Effector memory CD4-positive, alpha-beta T cell (primary cell): ENCODE results near the gene MYO7A.

ENCODE experiments used
- DNase-seq, 3 donors: peaks; one replicate each; pipeline ENCODE4 v3.0.0-alpha.2; 2020
- H3K27ac ChIP-seq: 2 replicates; pipeline ENCODE4 v1.7.0; 2013; ENCODE audit warnings: mild to moderate bottlenecking, low read length, moderate library complexity; ENCODE audit not compliant: insufficient read depth, poor library complexity, severe bottlenecking
- H3K27me3 ChIP-seq: replicated peaks from 2 replicates; pipeline ENCODE4 v1.7.0; 2013; ENCODE audit warnings: mild to moderate bottlenecking, low read length; ENCODE audit not compliant: insufficient read depth, control insufficient read depth, poor library complexity, severe bottlenecking
- H3K36me3 ChIP-seq: 2 replicates; pipeline ENCODE4 v1.7.0; 2013; ENCODE audit warnings: mild to moderate bottlenecking, low read length, moderate library complexity; ENCODE audit not compliant: control insufficient read depth, insufficient read depth
- H3K4me1 ChIP-seq: 2 replicates; pipeline ENCODE4 v1.7.0; 2013; ENCODE audit warnings: low read length, mild to moderate bottlenecking; ENCODE audit not compliant: control insufficient read depth, insufficient read depth, poor library complexity, severe bottlenecking
- H3K4me3 ChIP-seq: 2 replicates; pipeline ENCODE4 v1.7.0; 2013; ENCODE audit warnings: low read length, low read depth, mild to moderate bottlenecking; ENCODE audit not compliant: insufficient read depth, poor library complexity, severe bottlenecking
- H3K9me3 ChIP-seq: 2 replicates; pipeline ENCODE4 v1.7.0; 2013; ENCODE audit warnings: mild to moderate bottlenecking, low read length, moderate library complexity; ENCODE audit not compliant: control insufficient read depth

MYO7A gene

DNA sequence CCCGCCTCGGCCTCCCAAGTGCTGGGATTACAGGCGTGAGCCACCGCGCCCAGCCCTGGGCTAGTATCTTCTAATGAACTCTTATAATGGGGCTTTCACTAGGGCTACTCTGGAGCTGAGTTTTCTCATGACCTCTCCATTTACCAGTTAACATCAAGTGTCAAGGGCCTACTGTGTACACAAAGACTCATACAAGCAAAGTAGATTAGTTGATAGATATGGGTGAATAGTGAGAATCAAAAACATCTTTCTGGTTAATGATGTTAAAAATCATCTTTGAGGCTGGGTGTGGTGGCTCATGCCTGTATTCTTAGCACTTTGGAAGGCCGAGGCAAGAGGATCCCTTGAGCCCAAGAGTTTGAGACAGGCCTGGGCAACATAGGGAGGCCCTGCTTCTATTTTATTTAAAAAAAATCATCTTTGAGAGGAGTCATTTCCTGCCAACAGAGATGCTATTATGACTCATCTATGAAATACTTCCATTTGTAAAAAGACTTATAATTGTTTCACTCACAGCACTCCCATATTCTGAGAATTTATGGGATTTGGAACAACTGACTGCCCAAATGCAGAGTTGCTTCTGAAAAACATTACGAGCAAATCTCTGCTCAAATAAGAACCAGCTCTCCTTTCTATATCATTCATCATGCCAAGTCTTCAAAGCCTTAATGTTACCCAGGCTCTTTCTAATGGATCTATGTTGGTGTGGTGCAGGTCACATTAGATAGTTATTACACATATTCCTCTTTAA, 116.4 kb downstream of the MYO7A start:
- Histone ChIP-seq H3K9me3 (no peaks in the 10 kb centered on the region), H3K4me3 (no peak overlapping the region), H3K27ac (no peak overlapping the region), H3K4me1 (no peaks in the 10 kb centered on the region), H3K27me3 (no peaks in the 10 kb centered on the region), H3K36me3 (no peaks in the 10 kb centered on the region)
- no peak for DNase-seq

DNA sequence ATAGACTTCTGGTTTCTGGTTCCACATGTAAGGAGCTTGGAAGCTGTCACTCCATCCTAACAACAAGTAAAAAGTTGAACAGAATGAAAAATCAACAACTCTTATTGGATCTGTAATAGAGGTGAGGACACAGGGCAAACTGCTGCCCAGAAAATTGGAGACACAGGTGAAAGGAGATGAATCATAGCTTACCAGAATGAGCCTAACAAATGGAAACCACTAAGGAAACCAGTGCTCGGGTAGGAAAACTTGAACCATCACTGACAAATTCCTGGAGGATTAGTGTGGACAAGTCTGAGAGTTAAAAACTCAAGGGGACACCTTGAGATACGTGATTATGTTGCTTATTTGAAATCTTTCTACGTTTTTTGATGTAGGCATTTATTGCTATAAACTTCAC, 121.4 kb downstream of the MYO7A start:
- no peaks in the 10 kb centered on the region for H3K27me3 ChIP-seq
- no peaks in the 10 kb centered on the region for H3K36me3 ChIP-seq
- no peak overlapping the region for H3K27ac ChIP-seq
- DNase-seq: no peak
- H3K4me1 ChIP-seq: no peaks in the 10 kb centered on the region
- H3K9me3 ChIP-seq: peaks cover 2% of the 10 kb centered on the region
- H3K4me3 ChIP-seq: no peak overlapping the region

DNA sequence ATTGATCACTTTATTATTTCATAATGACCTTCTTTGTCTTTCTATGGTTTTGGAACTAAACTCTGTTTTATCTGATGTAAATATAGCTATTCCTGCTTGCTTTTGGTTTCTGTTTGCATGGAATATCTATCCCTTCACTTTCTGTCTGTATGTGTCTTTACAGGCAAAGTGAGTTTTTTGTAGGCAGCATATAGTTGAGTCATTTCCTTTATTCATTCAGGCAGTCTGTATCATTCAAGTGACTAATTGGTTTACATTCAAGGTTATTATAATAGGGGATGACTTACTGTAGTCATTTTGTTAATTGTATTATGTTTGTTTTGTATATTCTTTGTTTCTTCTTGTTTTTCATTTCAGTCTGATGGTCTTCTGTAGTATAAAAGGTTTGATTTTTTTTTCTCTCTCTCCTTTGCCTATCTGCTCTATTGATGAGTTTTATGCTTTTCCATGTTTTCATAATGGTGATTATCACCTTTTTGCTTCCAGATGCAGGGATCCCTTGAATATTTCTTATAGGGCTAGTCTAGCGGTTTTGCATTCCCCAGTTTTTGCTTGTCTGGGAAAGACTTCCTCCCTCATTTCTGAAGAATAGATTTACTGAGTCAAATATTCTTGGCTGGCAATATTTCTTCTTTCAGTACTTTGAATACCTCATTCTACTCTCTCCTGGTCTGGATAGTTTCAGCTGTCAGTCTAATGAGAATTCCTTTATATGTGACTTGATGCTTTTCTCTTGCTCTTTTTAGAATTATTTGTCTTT, 123.0 kb downstream of the MYO7A start:
- Histone ChIP-seq H3K27ac (no peak overlapping the region), H3K4me3 (no peak overlapping the region), H3K36me3 (no peaks in the 10 kb centered on the region), H3K27me3 (no peaks in the 10 kb centered on the region), H3K9me3 (peaks cover 2% of the 10 kb centered on the region), H3K4me1 (no peaks in the 10 kb centered on the region)
- DNase-seq: no peak

GRCh38 chr11:77252555-77253270, 124.7 kb downstream of the MYO7A start:
- H3K27me3 ChIP-seq: no peaks in the 10 kb centered on the region
- H3K36me3 ChIP-seq: no peaks in the 10 kb centered on the region
- no peak overlapping the region for H3K4me3 ChIP-seq
- no peak for DNase-seq
- peaks cover 2% of the 10 kb centered on the region for H3K9me3 ChIP-seq
- H3K27ac ChIP-seq: no peak overlapping the region
- no peaks in the 10 kb centered on the region for H3K4me1 ChIP-seq

DNA sequence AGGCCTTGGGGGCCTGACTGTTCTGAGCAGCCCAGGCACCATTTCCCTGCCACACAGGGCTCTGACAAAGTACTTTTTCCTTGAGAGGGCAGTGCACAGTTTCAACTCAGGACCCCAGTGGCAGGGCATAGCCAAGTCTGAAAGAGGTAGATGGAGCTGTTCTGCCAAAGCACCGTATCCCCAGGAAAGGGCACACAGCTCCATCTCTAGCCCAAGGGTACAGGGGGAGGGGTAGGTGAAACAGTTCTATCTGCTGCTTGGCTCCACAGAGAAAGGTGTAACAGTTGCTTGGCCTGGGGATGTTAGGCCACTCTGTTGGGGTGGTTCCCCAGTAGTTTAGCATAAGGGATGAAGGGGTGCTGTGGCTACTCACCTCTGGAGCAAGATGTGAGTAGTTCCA, 125.6 kb downstream of the MYO7A start:
- DNase-seq: no peak
- no peaks in the 10 kb centered on the region for H3K27me3 ChIP-seq
- H3K4me3 ChIP-seq: no peak overlapping the region
- H3K36me3 ChIP-seq: no peaks in the 10 kb centered on the region
- H3K4me1 ChIP-seq: no peaks in the 10 kb centered on the region
- no peak overlapping the region for H3K27ac ChIP-seq
- H3K9me3 ChIP-seq: peaks cover 2% of the 10 kb centered on the region

DNA sequence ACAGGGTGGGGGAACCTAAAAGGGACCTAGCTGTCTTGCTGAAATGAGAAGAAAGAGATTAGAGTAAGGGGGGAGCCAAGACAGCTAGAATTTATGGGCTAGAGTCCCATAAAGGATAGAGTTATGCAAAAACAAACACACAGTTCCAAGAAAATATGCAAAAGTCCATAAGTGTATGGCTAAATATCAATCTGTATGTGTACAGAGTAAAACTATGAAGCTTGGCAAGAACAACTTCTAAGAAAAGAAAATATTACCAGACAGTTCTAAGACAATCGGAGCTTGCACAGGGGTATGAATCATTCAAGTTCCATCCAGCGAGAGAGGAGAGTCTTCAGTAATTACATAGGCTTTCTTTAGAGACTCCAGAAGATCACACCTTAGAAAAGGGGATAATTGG, 131.6 kb downstream of the MYO7A start:
- Histone ChIP-seq H3K27me3 (peaks cover 3% of the 10 kb centered on the region), H3K9me3 (no peaks in the 10 kb centered on the region), H3K4me3 (no peak overlapping the region), H3K27ac (no peak overlapping the region), H3K4me1 (no peaks in the 10 kb centered on the region), H3K36me3 (no peaks in the 10 kb centered on the region)
- DNase-seq: no peak

DNA sequence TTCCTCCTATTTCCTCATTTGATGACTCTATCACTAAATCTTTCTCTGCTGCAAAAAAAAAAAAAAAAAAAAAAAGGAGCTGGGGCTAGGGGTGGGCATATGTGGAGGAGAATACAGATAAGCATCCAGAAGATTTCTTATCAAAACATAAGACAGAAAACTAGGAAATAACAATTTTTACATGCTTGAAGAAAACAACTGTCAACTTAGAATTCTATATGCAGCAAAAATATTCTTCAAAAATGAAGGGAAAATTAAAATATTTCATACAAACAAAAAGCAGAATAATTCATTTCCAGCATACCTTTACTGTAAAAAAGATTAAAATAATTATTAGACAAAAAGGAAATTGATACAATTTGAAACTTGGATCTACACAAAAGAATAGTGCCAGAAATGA, 134.8 kb downstream of the MYO7A start:
- Histone ChIP-seq H3K9me3 (no peaks in the 10 kb centered on the region), H3K4me1 (no peaks in the 10 kb centered on the region), H3K27ac (no peak overlapping the region), H3K4me3 (no peak overlapping the region), H3K36me3 (no peaks in the 10 kb centered on the region), H3K27me3 (peaks cover 3% of the 10 kb centered on the region)
- no peak for DNase-seq
